ENCODE measurements around the gene NCS1. TPM values are rescaled to one million over a fixed set of nuclear protein-coding genes. Genes with fewer than 3 reads are reported as not detected.

The NCS1 gene
- total RNA-seq, result 55.2 and 59.7 TPM in 2 replicates
- 58.1 TPM for polyA plus RNA-seq (2012)

DNA sequence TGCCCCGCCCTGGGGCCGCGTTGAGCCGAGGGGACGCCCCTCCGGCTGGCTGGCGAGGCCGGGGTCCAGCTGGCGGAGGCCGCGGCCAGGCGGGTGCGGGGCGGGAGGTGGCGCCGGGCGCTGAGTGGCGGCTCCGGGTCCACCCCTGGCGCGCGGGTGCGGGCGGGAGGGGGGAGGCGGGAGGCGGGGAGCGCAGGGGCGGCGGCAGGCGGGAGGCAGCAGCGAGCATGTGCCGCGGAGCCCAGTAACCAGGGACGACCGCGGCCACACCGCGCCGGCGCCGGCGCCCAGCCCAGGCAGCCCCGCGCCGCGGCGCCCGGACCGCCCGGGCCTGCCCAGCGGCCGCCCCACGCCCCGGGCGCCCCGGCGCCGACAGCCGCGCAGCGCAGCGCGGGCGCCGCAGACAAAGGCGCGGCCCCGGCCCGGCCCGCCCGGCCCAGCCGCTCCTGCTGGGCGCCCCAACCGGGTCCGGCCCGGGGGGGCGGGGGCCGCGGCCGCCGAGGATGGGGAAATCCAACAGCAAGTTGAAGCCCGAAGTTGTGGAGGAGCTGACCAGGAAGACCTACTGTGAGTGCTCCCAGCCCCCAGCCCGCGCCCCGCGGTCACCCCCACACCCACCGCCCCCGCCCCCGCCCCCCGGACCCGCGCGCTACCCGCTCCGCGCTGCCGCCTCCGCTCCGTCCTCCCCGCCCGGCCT is at the start of gene NCS1:
TSS of gene NCS1 (plus strand) at position 244 of the 697 bp plus-strand sequence. CDS start at position 504, 260 bp downstream.
- DNase-seq (ENCODE audit: low read depth), result peak; percentile 75

GRCh38 chr9:130122456-130122855 is 49.7 kb upstream of the NCS1 start:
- peak; percentile 87 for DNase-seq (ENCODE audit: low read depth)

- DNase-seq (ENCODE audit: low read depth), result no peak
These were observed 47.9 kb upstream of the NCS1 start for GRCh38 chr9:130124085-130124860.

DNA sequence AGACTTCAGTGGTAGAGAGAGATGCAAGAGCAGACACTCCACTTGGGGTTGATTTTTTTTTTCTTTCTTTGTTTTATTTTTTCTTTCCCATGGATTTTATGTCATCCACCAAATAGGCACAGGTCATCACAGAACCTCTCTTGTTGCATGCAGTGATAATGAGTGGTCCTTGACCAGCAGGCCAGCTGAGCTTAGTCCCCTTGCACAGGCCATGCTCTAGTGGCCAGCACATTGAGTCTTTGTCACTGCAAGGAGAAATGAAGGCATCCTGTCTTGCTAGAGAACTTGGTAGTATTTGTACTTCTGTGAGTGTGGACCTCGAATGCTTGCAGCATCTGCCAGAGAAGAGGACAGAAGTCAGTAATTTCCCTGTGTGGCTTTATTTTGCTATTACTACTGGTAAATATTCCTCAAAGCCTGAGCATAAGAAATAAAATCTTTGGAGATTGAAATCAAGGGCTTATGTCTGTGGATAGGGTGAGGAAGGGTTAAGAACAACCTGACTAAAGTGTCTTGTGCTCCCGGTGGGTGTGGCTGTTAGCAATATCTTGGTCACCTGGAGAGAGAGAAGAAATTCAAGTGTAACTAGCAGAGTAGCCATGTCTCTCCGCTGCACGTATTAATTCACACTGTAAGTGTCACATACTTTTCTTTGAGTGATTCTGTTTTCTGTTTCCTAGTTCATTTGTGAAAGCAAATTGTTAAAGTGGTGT is 45.3 kb upstream of the NCS1 start:
- DNase-seq (ENCODE audit: low read depth), result no peak

- peak; percentile 16 for DNase-seq (ENCODE audit: low read depth)
These were observed 44.0 kb upstream of the NCS1 start for GRCh38 chr9:130128251-130128650.

GRCh38 chr9:130128733-130129431 is 43.3 kb upstream of the NCS1 start:
- DNase-seq (ENCODE audit: low read depth), result peak; percentile 80

DNA sequence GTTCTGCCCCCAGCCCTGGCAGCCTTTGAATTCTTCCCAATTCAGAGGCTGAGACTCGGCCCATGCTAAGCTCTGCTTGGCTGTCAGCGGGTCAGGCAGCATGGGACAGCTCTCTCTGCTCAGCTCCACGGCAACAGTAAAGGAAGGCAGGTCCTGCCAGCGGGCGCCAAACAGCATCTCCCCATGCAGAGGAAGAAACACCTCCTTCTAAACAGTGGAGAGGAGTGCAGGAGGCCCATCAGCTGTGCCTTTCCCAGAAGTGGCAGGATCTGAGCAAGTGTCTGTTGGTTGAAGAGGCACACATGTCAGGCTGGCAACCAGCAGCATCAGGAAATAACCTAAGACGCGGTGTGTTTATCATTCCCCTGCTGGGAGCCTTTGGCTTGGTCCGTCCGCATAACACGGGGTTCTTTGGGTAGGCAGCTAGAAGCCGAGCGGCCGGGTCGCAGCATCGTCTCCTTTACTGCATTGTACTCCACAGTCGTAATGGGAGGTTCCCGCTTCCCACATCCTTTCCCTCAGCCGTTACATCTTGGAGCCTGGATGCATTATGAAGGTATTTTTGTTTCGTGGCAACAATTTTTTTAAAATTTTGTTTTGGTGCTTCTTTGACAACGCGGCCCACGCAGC is 42.7 kb upstream of the NCS1 start:
- peak; percentile 11 for DNase-seq (ENCODE audit: low read depth)

DNA sequence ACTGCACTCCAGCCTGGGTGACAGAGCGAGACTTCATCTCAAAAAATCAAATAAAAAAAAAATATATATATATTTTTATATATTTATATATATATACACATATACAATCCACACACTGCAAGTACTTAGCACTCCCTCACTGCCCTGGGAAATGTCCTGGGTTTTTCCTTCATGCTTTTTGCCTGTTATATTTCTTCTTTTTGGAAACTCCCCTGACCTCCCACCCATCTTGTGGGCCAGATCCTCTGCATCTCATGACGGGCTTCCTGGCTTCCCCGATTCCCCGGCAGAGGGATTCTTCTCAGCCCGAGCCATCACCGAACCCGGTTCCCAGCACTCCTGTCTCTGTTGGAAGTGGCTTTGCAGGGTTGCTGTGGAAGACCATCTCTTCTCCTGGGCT is 39.5 kb upstream of the NCS1 start:
- no peak for DNase-seq (ENCODE audit: low read depth)

- no peak for DNase-seq (ENCODE audit: low read depth)
These were observed 35.0 kb upstream of the NCS1 start for GRCh38 chr9:130137081-130137640.

DNA sequence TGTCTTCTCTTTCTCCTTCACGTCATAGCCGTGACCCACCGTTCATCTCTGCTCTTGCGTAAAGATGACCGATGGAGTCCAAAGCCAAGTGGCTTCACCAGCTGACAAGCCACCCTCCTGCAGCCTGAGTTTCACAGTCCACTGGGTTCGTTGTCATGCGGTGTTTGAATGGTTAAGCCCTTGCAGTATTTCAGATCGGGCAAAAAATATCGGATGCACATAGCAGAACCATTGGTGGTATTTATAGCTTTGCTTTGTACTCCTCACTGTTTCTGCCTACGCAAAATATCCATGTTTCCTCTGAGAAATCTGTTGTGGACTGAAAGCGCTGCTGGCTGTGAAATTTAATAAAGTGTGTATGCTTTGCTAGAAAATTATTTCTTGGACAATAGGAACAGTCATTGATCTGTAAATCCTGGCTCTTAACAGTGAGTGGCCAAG is 34.5 kb upstream of the NCS1 start:
- DNase-seq (ENCODE audit: low read depth), result no peak

DNA sequence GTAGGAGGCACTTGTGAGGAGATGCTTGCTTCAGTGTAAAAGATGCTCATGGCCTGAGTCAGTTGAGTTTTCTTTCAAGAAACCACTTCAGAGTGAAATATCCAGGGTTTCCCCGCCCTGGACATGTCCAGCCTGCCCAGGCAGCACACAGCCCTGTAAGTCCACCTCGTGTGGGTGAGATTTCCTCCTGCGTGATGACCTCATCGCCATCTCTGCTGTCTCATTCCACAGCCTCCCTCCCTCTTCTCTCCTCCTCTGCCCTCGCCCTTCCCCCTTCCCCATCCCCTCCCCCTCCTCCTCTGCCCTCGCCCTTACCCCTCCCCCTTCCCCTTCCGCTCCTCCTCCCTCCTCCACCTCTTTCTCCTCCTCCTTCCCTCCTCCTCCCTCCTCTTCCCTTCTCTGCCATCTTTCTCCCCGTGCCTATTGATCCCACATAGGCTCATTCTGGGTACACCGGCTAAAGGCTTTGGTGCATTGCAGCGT is 34.0 kb upstream of the NCS1 start:
- peak; percentile 78 for DNase-seq (ENCODE audit: low read depth)

DNA sequence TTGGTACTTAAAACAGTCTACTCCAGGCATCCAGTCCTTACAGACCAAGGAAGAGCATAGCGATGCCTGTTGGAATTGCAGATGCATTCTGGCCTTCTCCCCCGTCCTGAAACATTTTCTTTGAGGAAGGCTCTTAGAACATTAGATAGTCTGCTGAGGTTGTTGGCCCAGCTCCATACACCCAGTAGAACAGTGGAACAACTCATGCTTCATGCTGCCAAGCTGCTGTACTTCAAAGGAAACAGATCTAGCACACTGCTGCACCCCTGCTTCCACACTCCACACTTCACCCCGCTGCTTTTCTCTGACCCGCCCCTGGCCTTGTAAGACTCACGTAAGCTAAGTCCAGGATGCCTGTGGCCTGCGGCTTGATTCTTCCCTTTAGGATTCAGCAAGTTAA is 33.4 kb upstream of the NCS1 start:
- peak; percentile 83 for DNase-seq (ENCODE audit: low read depth)

DNA sequence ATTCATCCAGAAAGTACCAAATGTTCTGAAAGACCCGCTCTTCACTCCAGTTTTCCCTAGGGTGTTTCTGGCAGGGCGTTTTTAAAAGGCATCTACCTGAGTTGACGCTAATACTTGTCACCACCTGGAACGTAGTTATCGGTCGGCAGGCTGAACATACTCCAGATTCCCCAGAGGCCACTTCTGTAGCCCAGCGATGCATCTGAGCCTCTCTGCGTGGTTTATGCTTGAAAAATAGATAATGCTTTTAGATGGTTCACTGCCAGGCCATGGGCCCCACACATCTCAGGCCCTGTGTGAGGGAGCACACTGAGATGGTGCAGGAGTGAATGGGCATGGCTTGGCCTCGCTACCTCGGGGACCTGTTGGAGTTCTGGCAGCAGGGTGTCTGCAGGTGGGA is 33.0 kb upstream of the NCS1 start:
- DNase-seq (ENCODE audit: low read depth), result no peak

- no peak for DNase-seq (ENCODE audit: low read depth)
These were observed 31.5 kb upstream of the NCS1 start for GRCh38 chr9:130140706-130141105.

DNA sequence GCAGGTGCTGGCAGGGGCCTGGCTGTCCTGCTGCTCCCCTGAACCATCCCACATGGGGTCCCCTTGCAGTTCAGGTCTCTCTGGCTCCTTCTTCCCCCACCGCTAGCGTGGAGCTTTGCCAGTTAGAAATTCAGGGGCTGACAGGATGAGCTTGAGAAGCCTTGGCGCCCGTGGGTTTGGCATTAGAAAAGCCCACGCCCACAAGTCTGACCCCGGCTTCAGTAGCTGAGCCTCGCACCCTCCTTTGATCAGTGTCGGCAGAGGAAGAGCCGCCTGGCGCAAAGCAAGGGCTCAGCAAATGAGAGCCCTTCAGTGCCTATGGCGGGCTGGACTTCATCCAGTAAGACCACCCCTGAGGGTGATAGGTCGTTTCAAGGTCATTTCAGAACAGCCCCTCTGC is 30.1 kb upstream of the NCS1 start:
- no peak for DNase-seq (ENCODE audit: low read depth)

DNA sequence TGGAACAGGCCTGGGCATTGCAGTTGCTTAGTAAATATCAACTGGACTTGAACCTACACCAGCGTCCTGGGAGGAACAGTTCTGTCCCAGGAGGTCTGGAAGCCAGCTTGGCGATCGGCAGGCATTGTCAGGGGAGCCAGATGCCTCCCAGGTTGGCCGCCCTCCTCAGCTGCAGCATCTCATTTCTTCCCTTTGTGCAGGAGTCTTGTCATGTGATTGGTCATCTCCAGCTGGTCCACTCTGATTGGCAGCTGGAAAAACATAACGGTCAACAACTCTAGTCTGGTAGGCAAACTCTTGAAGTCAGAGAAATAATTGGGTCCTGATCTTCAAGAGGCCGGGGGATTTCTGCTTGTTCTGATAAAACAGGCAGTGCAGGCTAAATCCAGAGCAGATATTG is 29.6 kb upstream of the NCS1 start:
- peak; percentile 7 for DNase-seq (ENCODE audit: low read depth)

DNA sequence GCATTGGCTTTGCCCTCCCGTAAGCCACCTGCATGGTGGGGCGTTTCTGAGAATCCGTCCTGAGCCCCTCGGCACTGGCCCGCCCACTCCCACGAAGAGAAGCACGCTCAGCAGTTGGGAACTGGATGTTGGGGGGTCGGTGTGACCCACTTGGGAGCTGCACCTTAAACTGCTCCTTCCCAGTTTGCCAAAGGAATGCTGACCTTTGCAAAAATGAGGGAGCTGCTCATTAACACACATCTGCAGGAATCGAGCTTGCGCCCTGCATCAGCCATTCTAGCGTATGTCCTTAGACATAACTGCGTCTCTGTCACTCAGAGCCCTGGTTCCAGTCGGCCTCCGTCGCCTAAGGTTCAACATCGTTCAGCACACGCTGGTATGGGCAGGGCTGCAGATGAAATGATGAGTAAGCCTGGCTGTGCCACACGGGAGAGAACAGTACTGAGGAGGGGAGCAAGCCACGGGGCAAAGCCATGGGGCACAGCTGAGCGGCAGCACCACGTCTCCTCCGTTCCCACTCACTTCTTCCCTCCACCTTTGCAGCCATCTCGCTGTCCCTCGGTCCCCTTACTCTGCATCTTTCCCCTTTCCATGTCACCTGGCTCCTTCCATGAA is 28.8 kb upstream of the NCS1 start:
- peak; percentile 33 for DNase-seq (ENCODE audit: low read depth)

DNA sequence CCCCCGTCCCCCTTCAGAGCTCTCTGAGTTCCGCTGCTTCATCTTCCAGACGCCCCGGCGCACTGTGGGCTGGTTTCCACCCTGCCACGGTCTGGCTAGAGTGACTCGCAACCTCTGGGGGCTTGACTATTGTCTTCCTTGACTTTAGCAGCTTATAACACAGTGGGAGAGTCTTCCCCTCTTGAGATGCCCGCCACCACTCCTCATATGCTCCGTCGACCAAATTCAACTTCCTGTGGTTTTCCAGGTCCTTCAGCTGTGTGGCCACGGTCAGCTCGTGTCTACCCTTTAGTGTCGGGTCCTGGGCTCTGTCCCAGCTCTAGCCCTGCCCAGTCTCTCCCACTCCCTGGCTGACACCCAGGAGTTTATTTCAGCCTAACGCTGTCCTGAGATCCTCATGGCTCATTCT is 28.2 kb upstream of the NCS1 start:
- DNase-seq (ENCODE audit: low read depth), result peak; percentile 93

GRCh38 chr9:130144703-130145102 is 27.5 kb upstream of the NCS1 start:
- peak; percentile 89 for DNase-seq (ENCODE audit: low read depth)

DNA sequence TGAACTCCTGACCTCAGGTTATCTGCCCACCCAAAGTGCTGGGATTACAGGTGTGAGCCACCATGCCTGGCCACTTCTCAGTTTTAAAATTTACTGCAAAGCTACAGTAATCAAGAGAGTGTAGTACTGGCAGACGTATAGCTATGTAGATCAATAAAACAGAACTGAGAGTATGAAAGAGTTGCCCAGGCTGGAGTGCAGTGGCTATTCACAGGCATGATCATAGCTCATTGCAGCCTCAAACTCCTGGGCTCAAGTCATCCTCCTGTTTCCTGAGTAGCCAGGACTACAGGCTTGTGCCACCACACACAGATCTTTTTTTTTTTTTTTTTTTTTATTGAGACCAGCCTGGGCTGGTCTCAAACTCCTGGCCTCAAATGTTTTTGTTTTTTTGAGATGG is 26.5 kb upstream of the NCS1 start:
- DNase-seq (ENCODE audit: low read depth), result no peak

All from myocyte (in vitro differentiated cells).